Muscle layer of colon (tissue), 2 donors: ENCODE measurements around the gene NMT2.

Experiments used
- H3K27ac ChIP-seq: one replicate; pipeline ENCODE4 v1.7.0; 2013; ENCODE audit warnings: low read depth, mild to moderate bottlenecking, low read length, moderate library complexity
- H3K27me3 ChIP-seq, 2 donors: one replicate each; pipeline ENCODE4 v1.7.0; 2013; ENCODE audit warnings: low read length in 2 of 2, mild to moderate bottlenecking in 2 of 2; ENCODE audit not compliant: insufficient read depth in 2 of 2, control insufficient read depth in 1 of 2
- H3K36me3 ChIP-seq: one replicate; pipeline ENCODE4 v1.7.0; 2013; ENCODE audit warnings: mild to moderate bottlenecking, low read length; ENCODE audit not compliant: insufficient read depth
- H3K4me1 ChIP-seq: one replicate; pipeline ENCODE4 v1.7.0; 2013; ENCODE audit warnings: mild to moderate bottlenecking, low read length; ENCODE audit not compliant: insufficient read depth
- H3K4me3 ChIP-seq, 2 donors: one replicate each; pipeline ENCODE4 v1.7.0; 2013; ENCODE audit warnings: low read length in 2 of 2, low read depth in 1 of 2, mild to moderate bottlenecking in 1 of 2, moderate library complexity in 1 of 2
- H3K9ac ChIP-seq: one replicate; pipeline ENCODE4 v1.7.0; 2013; ENCODE audit warnings: low read length
- H3K9me3 ChIP-seq: one replicate; pipeline ENCODE4 v1.7.0; 2013; ENCODE audit warnings: mild to moderate bottlenecking, low read length
- donor health status: abdominal sarcoma.
- donor health status: Adenocarcinoma of cecum.

The NMT2 gene

DNA sequence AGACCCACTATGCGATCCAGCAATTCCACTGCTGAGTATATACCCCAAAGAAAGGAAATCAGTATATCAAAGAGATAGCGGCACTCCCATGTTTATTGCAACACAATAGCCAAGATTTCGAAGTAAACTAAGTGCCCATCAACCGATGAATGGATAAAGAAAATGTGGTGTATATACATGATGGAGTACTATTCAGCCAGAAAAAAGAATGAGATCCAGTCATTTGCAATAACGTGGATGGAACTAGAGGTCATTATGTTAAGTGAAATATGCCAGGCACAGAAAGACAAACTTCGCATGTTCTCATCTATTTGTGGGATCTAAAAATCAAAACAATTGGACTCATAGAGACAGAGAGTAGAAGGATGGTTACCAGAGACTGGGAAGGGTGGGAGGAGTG is 7.1 kb upstream of the NMT2 start:
- Histone ChIP-seq H3K9ac (no peak overlapping the region), H3K27ac (no peak overlapping the region), H3K36me3 (no peaks in the 10 kb centered on the region), H3K9me3 (no peaks in the 10 kb centered on the region), H3K27me3 (no peaks in the 10 kb centered on the region), H3K4me1 (no peaks in the 10 kb centered on the region), H3K4me3 (no peak overlapping the region)

DNA sequence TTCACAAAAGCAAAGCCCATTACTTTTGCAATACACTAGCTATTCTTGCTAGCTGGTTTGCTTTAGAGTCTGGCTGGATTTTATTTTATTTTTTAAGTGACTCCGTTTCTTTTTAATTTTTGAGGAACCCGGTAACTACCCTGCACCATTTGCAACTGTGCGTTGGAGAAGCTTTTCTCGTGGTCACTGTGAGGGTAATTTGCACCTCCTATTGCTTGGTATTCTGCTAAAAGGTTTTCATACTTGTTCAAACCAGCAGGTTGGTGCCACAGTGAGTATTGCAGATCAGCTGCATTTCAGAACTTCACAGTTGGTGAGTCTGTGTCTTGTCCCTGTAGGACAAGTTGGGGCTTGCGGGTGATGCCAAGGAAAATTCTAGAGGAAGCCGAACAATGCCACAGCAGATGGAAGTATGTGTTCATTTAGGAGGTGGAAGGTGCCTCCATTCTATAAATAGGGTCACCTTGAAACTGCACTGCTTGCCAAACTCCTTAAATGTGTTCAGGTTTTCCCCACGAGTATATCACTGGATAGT is 3.9 kb upstream of the NMT2 start:
- no peaks in the 10 kb centered on the region for H3K36me3 ChIP-seq
- no peak overlapping the region for H3K27ac ChIP-seq
- no peak overlapping the region for H3K4me3 ChIP-seq
- no peaks in the 10 kb centered on the region for H3K9me3 ChIP-seq
- H3K4me1 ChIP-seq: peaks cover 7% of the 10 kb centered on the region
- no peaks in the 10 kb centered on the region for H3K27me3 ChIP-seq
- H3K9ac ChIP-seq: no peak overlapping the region

DNA sequence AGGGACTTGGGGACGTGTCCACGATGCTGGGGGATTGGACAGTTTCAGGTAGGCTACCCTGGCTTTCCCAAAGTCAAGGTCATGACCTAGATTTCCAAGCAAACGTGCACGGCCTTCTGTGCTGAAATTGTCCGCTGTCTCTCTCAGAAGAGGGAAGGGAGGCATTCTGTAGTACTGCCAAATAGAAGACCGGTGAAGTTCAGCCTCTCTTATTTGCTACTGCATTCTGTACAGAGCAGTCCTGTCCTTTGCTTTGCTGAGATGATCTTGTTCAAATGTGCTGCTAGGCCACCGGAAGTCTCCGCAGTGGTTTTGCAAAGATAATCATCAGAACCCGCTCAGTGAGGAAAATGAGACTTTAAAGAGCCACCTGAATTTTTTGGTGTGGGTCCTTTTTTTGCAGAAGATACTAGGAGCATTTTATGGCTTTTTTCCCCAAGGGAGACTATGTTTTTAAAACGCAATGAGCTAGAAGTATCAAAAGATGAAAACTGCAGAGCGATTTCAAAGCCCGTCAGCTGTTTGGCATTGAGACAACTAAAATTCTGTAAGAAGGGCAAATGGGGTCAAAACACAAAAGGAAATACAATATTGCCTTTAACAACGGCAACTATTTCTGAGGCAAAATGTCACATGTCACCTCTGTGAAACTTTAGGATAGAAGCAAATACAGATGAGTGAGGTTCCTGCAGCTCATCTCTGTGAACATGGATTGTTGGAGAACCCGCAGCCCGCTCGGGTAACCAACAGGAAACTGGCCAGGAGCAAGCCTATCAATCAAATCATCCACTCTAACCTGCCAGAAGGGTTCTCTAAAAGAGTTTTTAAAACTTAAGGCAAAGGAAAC is 1.3 kb upstream of the NMT2 start:
- H3K36me3 ChIP-seq: no peaks in the 10 kb centered on the region
- no peak overlapping the region for H3K27ac ChIP-seq
- no peaks in the 10 kb centered on the region for H3K27me3 ChIP-seq
- H3K4me1 ChIP-seq: peaks cover 20% of the 10 kb centered on the region
- peak overlapping the region; percentile 36 for H3K9ac ChIP-seq
- H3K4me3 ChIP-seq: peak overlapping the region in 1 of 2 donors; percentile 35
- H3K9me3 ChIP-seq: no peaks in the 10 kb centered on the region

DNA sequence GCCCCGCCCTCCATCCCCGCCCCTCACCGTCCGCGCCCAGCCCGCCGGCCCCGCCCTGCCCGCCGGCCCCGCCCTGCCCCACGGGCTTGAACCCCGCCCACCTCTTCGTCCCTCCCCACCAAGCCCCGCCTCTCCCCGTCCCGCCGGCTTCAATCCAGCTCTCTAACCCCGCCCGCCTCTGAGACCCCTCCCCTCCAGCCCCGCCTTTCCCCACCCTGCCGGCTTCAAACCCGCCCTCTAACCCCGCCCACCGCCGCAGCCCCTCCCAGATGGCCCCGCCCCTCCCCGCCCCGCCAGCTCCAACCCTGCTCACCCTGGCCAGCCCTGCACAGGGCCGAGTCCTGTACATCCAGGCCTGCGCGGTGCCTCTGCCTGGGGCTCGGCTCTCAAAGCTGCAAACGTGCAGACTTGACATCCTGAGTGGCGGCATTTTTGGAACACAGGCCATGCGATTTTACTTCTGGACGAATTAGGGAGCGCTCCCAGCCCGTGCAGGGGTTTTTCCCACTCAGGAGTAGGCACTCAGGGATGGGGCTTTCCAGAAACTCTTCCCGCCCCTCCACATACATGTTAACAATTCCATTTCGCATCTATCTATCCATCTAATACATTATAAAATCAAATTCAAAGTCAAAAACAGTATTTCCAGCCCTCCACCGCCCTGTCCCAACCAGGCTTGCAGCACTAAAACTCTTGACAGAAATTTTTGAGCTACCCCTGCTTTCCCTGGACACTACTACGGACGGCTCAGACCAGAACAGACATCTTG is 477 bp upstream of the NMT2 start:
- Histone ChIP-seq H3K4me1 (peaks cover 20% of the 10 kb centered on the region), H3K27ac (peak overlapping the region; percentile 41), H3K4me3 (peak overlapping the region in 1 of 2 donors; percentile 35), H3K36me3 (no peaks in the 10 kb centered on the region), H3K27me3 (no peaks in the 10 kb centered on the region), H3K9me3 (no peaks in the 10 kb centered on the region), H3K9ac (peak overlapping the region; percentile 36)

DNA sequence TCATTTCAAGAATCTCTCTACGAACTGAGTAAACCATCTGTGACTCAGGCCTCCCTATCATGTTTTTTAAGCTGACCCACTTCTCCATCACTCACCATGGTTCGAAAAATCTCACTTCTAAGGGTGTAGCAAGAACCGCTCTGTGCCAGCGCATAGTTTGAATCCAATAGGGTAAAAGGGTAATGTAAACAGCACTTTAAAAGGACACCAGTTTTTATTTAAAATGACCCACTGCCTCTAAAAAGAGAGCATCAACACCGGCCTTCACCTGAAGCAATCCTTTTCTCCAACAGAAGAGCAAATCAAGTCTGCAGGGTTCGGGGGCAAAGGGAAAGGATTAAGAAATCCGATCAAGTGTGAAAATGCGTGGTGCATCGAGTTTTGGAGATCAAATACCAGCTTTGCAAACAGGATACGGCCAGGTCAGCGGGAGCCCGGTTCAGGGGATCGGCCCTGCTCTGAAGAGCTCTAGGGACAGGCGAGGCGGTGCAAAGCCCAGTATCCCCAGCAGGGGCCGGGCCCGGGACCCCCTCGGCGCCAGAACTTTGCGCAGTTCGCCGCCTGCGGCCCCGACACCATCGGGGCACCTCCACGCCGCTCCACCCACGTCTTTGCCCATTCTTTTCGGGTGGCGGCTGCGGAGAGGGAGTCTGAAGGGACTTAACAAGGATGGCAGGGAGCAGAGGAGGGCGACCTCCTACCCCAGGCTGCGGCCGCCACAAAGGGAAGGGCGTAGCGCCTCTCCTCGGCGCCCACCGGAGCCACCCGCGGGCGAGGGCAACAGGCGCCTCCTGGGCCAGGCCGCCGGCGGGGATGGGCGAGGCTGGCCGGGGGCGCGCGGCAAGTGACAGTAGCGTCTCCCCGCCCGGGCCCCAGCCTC is 842 bp downstream of the NMT2 start:
- Histone ChIP-seq H3K9me3 (no peaks in the 10 kb centered on the region), H3K27ac (peak overlapping the region; percentile 86), H3K9ac (peak overlapping the region; percentile 61), H3K4me3 (peak overlapping the region; percentile 71 to 74), H3K27me3 (no peaks in the 10 kb centered on the region), H3K4me1 (peaks cover 26% of the 10 kb centered on the region), H3K36me3 (no peaks in the 10 kb centered on the region)

DNA sequence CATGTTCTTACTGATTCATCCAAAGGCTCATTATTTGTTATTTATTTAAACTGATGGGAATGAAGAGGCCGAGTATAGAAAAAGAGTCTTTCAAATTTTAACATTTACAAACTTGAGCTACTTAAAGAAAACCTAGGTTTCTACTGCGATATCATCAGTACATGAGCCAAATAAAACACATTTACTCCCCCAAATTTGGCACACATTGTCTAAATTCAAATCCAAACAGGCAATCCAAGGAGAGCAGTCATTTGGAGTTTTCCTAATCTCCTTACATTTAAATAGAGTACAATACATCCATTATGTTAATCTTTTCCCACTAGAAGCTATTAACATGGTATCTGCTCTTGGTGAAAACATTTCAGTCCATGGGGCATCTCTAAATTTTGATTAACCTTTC is 2.2 kb downstream of the NMT2 start:
- no peak overlapping the region for H3K4me3 ChIP-seq
- no peaks in the 10 kb centered on the region for H3K9me3 ChIP-seq
- H3K36me3 ChIP-seq: no peaks in the 10 kb centered on the region
- no peaks in the 10 kb centered on the region for H3K27me3 ChIP-seq
- H3K9ac ChIP-seq: no peak overlapping the region
- no peak overlapping the region for H3K27ac ChIP-seq
- H3K4me1 ChIP-seq: peaks cover 26% of the 10 kb centered on the region

DNA sequence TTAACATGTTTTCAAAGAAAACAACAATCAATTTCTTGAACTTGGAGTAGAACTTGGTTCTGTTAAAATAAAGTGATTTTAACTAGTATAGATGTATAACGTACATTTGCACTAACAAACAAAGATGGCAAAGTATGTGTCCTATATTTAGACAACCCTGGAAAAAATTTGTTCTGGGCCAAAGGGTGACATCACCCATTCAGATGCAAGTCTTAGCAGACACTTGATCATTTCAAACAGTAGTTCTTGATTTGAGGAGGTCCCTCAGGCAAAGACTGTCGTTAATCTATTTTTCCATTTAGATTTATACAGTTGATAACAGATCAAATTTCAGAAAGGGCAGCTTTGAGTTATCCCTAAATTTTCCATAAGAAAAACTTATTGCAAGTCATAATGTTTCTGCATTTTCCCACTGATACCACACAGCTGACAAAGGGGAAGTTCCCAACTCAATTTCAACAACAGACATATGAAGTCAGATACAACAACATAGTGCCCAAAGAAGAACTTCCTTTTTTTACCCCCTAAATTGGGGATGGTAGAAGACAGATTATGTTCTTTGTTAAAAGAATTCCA is 5.2 kb downstream of the NMT2 start:
- H3K27me3 ChIP-seq: no peaks in the 10 kb centered on the region
- no peak overlapping the region for H3K27ac ChIP-seq
- peaks cover 5% of the 10 kb centered on the region for H3K36me3 ChIP-seq
- peaks cover 19% of the 10 kb centered on the region for H3K4me1 ChIP-seq
- no peaks in the 10 kb centered on the region for H3K9me3 ChIP-seq
- no peak overlapping the region for H3K4me3 ChIP-seq
- no peak overlapping the region for H3K9ac ChIP-seq

DNA sequence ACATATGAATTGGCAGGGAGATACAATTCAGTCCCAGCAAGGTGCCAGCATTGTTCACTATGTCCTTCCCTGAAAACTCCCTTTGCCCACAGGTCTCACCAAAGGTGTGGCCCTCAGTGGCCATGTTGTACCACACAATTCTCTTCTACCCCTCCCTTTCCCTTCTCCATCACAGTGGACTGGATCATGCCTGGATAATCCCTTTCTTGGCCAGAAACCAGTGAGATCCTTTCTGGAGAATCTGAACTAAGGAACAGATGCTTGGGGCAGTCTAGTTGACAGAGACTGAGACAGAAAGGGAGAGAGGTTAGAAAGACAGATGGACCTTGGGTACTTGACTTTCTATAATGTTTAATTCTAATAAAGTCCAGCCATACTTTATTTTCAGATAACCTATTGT is 9.5 kb downstream of the NMT2 start:
- no peaks in the 10 kb centered on the region for H3K27me3 ChIP-seq
- H3K27ac ChIP-seq: no peak overlapping the region
- H3K9me3 ChIP-seq: no peaks in the 10 kb centered on the region
- no peak overlapping the region for H3K4me3 ChIP-seq
- H3K36me3 ChIP-seq: peaks cover 5% of the 10 kb centered on the region
- peaks cover 6% of the 10 kb centered on the region for H3K4me1 ChIP-seq
- H3K9ac ChIP-seq: no peak overlapping the region

DNA sequence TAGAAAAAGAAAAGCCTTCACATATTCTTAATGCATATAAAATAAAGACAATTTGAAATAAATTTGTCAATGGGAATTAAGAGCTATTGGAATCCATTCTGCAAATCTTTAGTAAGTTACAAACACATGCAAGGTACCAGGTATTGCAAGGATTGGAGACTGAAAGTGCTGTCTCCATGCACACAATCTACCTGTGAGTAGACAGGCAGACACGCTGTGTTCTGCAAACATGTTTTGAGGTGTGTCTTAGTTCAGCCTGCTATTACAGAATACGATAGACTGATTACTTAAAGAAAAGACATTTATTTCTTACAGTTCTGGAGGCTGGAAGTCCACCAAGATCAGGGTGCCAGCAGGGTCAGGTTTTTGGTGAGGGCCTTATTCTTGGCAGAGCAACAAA is 10.0 kb downstream of the NMT2 start:
- no peak overlapping the region for H3K9ac ChIP-seq
- H3K27me3 ChIP-seq: no peaks in the 10 kb centered on the region
- H3K36me3 ChIP-seq: peaks cover 5% of the 10 kb centered on the region
- H3K4me1 ChIP-seq: peaks cover 5% of the 10 kb centered on the region
- H3K9me3 ChIP-seq: no peaks in the 10 kb centered on the region
- no peak overlapping the region for H3K27ac ChIP-seq
- H3K4me3 ChIP-seq: no peak overlapping the region

DNA sequence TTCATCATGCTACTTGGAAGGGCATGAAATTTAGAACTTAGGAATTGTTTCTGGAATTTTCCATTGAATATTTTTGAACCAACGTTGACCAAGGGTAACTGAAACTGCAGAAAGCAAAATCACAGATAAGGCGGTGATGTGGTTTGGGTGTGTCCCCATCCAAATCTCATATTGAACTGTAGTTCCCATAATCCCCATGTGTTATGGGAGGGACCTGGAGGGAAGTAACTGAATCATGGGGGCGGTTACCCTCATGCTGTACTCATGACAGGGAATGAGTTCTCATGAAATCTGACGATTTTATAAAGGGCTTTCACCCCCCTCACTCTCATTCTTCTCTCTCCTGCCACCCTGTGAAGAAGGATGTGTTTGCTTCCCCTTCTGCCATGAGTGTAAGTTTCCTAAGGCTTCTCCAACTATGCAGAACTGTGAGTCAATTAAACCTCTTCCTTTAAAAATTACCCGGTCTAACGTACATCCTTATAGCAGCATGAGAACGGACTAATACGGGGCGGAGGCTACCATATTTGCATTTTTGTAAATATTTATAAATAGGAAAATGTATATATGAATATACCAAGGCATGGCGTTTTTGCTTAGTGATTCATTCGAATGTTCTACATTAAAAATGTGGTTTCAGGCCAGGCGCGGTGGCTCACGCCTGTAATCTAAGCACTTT is 12.4 kb downstream of the NMT2 start:
- H3K9ac ChIP-seq: no peak overlapping the region
- no peak overlapping the region for H3K4me3 ChIP-seq
- H3K4me1 ChIP-seq: no peaks in the 10 kb centered on the region
- H3K27ac ChIP-seq: no peak overlapping the region
- no peaks in the 10 kb centered on the region for H3K9me3 ChIP-seq
- peaks cover 5% of the 10 kb centered on the region for H3K36me3 ChIP-seq
- no peaks in the 10 kb centered on the region for H3K27me3 ChIP-seq
